Colonic mucosa (tissue), 4 donors: ENCODE results near the gene TP53AIP1. TPM values are rescaled to one million over a fixed set of nuclear protein-coding genes. Genes with fewer than 3 reads are reported as not detected.

ENCODE experiments used
- DNase-seq: peaks from one replicate; pipeline ENCODE4 v3.0.0-alpha.2; 2020
- H3K27ac ChIP-seq: fragments of 200-600 bp; one replicate; pipeline ENCODE4 v1.8.0; 2021
- H3K27me3 ChIP-seq: fragments of 200-600 bp; one replicate; pipeline ENCODE4 v1.8.0; 2021
- H3K36me3 ChIP-seq: fragments of 200-600 bp; one replicate; pipeline ENCODE4 v1.8.0; 2021
- H3K4me1 ChIP-seq: fragments of 200-600 bp; one replicate; pipeline ENCODE4 v1.8.0; 2021; ENCODE audit warnings: mild to moderate bottlenecking
- H3K4me3 ChIP-seq: fragments of 200-600 bp; one replicate; pipeline ENCODE4 v1.8.0; 2021
- H3K9ac ChIP-seq, 2 donors: one replicate each; pipeline ENCODE4 v1.7.0; 2013; ENCODE audit warnings: control low read depth in 2 of 2, low read depth in 2 of 2, low read length in 2 of 2
- H3K9me3 ChIP-seq: fragments of 200-600 bp; one replicate; pipeline ENCODE4 v1.8.0; 2021
- intact Hi-C: fragments of 100-400 bp; cut with DNase I; formaldehyde crosslinking; loops from one replicate; pipeline ENCODE4 v1.14.1; 2022
- total RNA-seq, 2 donors: library from RNA; stranded (reverse); fragmentation: NEBNext Ultra II Directional in 1 of 2; extraction: Animal tissue kit (Norgen Biotek cat#: 25700) in 1 of 2; gene quantifications; one replicate each; pipeline ENCODE4 v1.2.1, GENCODE V29; 2021
- TF ChIP-seq, protein P1 (sequence below): fragments of 200-600 bp; IDR thresholded peaks from one replicate; pipeline ENCODE4 v1.8.0; 2022; ENCODE audit warnings: antibody characterized with exemption, mild to moderate bottlenecking
- donor health status: healthy.
- donor health status: DM: no; HTN: no; CAD: no.
- donor health status: DM: no; HTN: no; CAD: no.

Gene TP53AIP1
- total RNA-seq, 2 donors from 2014 or later = 0.12 to 0.19 TPM

GRCh38 chr11:128907585-128907984 is 35.1 kb downstream of the TP53AIP1 start:
- intact Hi-C loops = no loop called here
- no peak for DNase-seq
- TF ChIP-seq, protein P1, sequence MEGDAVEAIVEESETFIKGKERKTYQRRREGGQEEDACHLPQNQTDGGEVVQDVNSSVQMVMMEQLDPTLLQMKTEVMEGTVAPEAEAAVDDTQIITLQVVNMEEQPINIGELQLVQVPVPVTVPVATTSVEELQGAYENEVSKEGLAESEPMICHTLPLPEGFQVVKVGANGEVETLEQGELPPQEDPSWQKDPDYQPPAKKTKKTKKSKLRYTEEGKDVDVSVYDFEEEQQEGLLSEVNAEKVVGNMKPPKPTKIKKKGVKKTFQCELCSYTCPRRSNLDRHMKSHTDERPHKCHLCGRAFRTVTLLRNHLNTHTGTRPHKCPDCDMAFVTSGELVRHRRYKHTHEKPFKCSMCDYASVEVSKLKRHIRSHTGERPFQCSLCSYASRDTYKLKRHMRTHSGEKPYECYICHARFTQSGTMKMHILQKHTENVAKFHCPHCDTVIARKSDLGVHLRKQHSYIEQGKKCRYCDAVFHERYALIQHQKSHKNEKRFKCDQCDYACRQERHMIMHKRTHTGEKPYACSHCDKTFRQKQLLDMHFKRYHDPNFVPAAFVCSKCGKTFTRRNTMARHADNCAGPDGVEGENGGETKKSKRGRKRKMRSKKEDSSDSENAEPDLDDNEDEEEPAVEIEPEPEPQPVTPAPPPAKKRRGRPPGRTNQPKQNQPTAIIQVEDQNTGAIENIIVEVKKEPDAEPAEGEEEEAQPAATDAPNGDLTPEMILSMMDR = no peak
- no peaks in the 10 kb centered on the region for H3K27me3 ChIP-seq
- H3K9me3 ChIP-seq = no peaks in the 10 kb centered on the region
- H3K9ac ChIP-seq = no peak overlapping the region
- no peak overlapping the region for H3K27ac ChIP-seq
- H3K36me3 ChIP-seq = no peaks in the 10 kb centered on the region
- H3K4me1 ChIP-seq = peaks cover 6% of the 10 kb centered on the region
- no peak overlapping the region for H3K4me3 ChIP-seq

GRCh38 chr11:128906185-128907050 is 36.3 kb downstream of the TP53AIP1 start:
- TF ChIP-seq, protein P1 = no peak
- Histone ChIP-seq H3K9ac (no peak overlapping the region), H3K36me3 (no peaks in the 10 kb centered on the region), H3K4me1 (peaks cover 6% of the 10 kb centered on the region), H3K27me3 (no peaks in the 10 kb centered on the region), H3K27ac (peak overlapping the region; percentile 44), H3K4me3 (peak overlapping the region; percentile 52), H3K9me3 (no peaks in the 10 kb centered on the region)
- no peak for DNase-seq
- intact Hi-C loops = no loop called here

DNA sequence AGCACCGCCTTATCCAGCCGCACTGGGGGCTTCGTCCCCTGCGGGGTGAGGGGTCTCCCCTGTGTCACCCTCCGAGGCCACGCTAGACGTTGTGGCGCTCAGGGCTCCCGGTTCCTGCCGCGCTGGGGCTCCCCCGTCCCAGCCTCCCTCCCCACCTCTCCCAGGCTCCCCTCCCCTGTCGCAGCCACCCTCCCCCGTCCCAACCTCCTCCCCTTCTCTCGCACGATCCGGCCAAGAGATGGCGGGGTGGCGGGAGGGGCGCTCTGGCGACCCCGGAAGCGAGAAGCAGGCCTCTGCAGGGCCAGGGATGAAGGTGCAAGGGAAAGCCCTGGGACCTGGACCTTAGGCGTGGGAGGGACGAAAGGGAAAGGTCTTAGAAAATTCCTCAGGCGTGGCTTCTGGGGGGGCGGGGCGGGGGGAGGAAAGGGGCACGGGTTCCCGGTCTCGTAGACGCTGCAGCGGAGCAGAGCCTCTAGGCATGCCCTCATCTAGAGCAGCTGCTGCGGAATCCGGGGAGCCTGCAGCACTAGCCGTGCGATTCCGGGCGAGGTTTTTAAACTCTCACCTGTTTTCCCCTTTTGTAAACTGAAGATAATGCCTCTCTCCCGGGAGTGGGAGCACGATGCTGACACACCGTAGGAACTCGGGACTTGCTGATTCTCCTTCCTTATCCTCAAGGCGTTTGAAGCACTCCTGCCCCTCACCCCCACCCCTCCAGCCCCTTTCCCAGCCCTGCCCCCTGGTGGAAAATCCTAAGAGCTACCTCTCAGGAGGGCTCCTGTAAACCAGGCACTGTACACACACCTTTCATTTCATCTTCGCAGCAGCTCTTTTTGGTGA is 37.1 kb downstream of the TP53AIP1 start:
- no peaks in the 10 kb centered on the region for H3K9me3 ChIP-seq
- H3K9ac ChIP-seq = peak overlapping the region in 1 of 2 donors; percentile 35
- intact Hi-C loops = no loop called here
- DNase-seq = peak; percentile 68
- H3K27me3 ChIP-seq = no peaks in the 10 kb centered on the region
- H3K27ac ChIP-seq = peak overlapping the region; percentile 44
- peak overlapping the region; percentile 52 for H3K4me3 ChIP-seq
- TF ChIP-seq, protein P1 = peak; percentile 28
- no peaks in the 10 kb centered on the region for H3K36me3 ChIP-seq
- H3K4me1 ChIP-seq = peaks cover 6% of the 10 kb centered on the region

GRCh38 chr11:128904656-128905344 is 37.9 kb downstream of the TP53AIP1 start:
- Histone ChIP-seq H3K9ac (peak overlapping the region in 1 of 2 donors; percentile 35), H3K27me3 (no peaks in the 10 kb centered on the region), H3K27ac (peak overlapping the region; percentile 44), H3K4me3 (peak overlapping the region; percentile 52), H3K9me3 (no peaks in the 10 kb centered on the region), H3K36me3 (no peaks in the 10 kb centered on the region), H3K4me1 (peaks cover 6% of the 10 kb centered on the region)
- TF ChIP-seq, protein P1 = no peak
- DNase-seq = peak; percentile 55
- intact Hi-C loops = no loop called here

DNA sequence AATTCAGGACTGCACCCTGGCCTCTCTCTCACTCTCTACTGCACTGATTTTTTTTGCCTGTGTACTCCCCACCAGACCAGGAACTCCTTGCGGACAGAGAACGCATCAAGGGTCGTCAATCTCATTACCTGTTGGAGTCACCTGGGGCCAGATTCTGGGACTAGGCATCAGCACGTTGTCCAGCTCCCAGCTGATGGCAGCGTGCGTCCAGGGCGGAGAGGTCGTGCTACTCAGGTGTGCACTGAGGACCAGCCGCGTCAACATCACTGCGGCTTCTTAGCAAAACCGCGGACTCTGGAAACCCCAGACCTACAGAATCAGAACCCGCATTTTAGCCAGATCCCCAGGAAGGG is 38.4 kb downstream of the TP53AIP1 start:
- Histone ChIP-seq H3K4me1 (peaks cover 6% of the 10 kb centered on the region), H3K9ac (no peak overlapping the region), H3K27me3 (no peaks in the 10 kb centered on the region), H3K27ac (no peak overlapping the region), H3K9me3 (no peaks in the 10 kb centered on the region), H3K4me3 (no peak overlapping the region), H3K36me3 (no peaks in the 10 kb centered on the region)
- no peak for DNase-seq
- intact Hi-C loops = no loop called here
- TF ChIP-seq, protein P1 = no peak
